CD4-positive, alpha-beta T cell treated with Interleukin-17A for 1 hour (primary cell): ENCODE data around the gene CHN2.
A peak's percentile ranks its signal among the peaks of the same experiment; 100 is the strongest.

ENCODE experiments used
- DNase-seq: peaks from one replicate; pipeline ENCODE4 v3.0.0-alpha.2; 2020

CHN2 gene

GRCh38 chr7:29370531-29371314, 176.1 kb downstream of the CHN2 start:
- no peak for DNase-seq

DNA sequence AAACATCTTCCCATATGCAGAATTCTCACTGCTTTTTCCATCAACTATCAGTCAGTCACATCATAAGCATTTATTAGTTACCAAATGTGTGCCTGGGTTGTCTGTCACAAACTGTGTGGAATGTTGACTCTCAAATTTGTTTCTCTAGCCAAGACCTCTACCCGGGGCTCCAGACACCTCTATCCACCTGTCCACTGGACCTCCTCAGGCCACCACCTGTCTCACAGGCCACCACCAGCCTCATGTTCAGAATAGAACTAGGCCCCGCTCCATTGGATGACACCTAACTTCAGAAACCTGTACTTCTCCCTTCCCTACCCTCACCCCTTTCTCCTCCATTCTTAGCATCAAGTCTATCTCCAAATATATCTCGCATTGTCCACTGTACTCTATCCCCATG, 176.9 kb downstream of the CHN2 start:
- DNase-seq: no peak

GRCh38 chr7:29372351-29373090, 177.9 kb downstream of the CHN2 start:
- DNase-seq: no peak

- no peak for DNase-seq
Measured at GRCh38 chr7:29375641-29376562, 181.3 kb downstream of the CHN2 start.

DNA sequence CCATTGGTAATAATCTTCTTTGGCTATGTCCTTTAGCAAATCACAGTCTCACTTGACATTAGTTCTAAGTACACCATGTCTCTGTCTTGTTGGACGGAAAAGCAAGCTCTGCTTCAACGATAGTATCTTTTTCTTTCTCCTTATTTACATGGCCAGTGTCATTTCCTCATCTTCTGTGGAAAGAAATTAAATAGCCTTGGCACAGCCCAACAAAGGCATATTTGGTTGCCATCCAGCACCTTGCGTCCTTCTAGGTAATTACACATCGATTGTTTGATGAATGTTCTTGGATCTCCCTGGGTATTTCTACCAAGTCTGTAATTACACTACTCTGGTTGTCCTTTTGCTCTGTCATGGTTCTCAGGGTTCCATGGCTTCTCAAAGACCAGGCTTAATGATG, 183.1 kb downstream of the CHN2 start:
- DNase-seq: no peak

DNA sequence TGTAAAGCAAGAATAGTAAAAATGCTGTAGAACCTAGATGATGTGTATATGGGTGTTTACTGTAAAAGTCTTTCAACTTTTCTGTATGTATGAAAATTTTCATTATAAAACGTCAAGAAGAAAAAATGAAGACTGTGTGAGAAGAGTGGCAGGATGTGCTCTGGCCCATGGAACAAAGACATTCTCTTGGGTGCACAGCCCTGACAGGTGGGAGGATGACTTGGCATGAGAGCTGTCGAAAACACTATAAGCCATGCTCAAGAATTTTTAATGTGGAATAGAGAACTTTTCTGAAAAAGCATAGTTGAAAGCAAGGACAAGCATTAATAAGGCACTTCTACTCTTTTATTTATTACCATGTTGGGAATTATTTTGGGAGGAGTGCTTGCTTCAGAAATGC, 185.0 kb downstream of the CHN2 start:
- no peak for DNase-seq

DNA sequence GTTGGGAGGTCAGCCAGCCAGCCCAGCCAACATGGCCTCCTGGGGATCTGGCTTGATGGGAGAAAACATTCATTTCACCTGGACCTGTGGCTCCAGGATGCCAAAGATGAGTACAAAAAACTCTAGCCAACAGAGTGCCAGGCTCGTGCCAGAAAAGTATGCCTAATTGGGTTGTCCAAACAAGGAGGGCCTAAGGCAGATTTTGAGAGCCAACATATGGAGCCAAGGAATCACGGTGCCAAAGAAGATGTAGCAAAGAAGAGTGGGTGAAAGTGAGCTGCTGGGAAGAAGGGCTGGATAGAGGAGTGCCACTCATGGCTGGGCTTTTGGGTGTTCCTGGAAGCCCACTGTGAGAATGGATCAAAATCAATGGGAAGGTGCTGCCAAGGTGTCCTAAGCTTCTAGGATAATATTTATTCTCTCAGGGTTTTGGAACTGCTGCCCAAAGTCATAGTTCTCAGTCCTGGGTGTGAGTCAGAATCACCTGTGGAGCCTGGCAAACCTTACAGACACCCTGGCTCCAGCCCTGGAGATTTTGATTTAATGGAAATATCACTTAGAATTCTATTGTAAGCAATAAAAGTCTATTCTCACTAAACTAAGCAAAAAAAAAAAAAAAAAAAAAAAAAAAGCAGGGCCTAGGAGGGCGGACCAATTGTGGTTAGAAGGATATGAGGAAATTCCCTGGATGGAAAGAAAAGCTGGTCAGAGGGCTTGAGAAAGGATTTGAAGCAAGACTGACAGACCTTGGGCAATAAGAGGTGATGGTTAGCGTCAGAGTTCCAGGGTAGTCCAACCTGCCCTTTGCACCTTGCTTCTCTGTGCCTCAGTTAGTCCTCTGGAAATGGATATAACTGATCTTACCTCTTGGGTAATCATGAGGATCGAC, 186.9 kb downstream of the CHN2 start:
- DNase-seq: no peak

DNA sequence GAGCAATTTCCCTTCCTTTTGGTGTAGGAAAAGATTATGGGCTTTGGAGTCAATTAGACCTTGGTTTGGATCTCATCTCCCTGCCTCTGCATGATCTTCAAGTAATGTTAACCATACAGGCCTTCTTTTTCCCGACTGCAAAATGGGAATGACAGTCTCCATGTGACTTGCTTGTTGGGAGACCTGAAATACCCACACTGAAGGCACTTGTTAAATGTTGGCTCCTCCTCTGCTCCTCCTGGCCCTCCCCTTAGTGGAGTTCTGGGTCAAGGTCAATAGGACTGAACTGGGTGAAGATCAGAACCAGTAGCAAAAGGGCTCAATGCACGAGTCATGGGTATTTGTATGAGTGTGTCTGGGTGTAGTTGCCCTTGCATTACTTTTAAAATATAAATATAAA, 189.7 kb downstream of the CHN2 start:
- no peak for DNase-seq

DNA sequence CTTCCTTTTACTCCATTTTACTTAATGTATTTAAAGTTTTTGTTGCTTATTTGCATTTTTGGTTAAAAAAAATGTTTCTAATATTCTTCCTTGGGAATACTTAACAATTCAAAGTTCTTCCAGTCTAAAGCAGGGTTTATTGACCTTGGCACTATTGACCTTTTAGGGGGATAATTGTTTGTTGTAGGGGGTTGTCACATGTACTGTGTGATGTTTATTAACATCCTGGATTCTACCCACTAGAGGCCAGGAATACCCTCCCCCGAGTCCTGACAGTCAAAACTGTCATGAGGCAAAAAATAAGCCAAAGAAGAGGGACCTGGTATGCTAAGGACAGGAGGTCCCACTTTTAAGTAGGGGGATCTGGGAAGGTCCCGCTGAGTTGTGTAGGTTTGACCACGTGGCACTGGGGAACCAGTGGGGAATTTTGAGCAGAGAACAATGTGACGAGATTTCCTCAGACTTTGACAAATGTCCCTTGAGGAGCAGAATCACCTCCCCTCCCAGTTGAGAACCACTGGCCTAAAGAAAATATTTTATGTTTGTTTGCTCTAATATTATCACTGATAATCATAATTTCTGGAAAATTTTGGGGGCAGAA, 190.7 kb downstream of the CHN2 start:
- no peak for DNase-seq

DNA sequence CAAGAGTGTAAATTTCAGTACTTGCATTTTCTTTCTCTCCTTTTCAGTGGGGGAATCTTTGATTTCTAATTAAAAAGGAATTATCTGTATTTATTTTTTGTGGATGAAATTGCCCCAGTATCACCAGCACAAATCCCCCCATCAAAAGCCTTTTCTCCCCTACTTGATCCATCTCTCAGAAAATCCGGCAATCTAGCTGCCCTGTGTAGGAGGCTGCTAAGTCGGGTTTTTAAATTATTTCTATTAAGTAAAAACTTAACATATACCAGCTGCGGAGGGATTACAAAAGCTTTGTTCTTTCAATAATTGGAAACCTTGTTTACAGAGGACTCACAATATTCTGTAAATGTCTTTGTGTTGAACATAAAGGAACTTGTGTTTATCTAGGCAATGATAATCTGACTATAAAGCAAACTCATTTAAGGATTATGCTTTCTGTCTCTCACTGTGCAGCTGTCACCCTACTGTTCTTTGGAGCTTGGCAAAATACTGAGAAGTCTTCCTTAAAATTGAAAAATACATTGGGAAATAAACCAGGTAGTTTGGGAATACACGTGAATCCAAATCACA, 191.7 kb downstream of the CHN2 start:
- DNase-seq: no peak

GRCh38 chr7:29391262-29391661, 196.7 kb downstream of the CHN2 start:
- DNase-seq: no peak

- no peak for DNase-seq
Measured at GRCh38 chr7:29394321-29394720, 199.7 kb downstream of the CHN2 start.

DNA sequence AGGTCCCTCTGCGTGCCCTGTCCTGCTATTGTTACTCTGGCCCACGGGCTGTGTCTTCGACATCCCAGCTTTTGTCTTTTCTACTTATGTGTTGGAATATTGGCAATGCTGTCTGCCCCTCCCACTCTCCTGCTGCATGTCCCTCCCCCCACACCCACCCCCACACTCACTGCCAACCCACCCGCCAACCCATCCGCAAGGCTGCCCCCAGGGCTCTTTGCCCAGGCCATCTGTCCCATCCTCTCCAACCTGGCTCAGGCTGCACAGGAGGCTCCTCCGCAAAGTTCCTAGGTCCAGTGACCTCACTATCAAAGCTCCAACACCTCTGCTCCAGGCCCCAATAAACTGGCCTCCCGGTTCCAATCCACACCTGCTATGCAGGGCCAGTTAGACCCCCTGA, 202.0 kb downstream of the CHN2 start:
- no peak for DNase-seq

DNA sequence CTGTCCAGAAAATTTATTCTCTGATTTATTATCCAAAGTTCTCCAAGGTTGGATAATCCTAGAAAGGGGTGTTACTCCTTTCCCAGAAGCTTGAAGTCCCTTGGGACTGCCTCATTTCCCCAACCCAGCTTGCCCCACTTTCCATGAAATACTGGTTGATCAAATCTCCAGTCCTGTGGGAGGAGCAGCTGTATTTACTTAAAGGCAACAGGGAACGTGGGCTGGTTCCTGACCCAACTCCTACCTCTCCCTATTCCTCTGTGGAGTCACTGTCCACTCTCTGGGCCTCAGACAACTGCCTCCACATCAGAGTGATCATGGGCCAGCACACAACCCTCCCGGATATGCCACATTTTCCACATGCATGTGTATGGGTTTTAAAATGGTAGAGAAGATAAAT, 202.8 kb downstream of the CHN2 start:
- DNase-seq: no peak

DNA sequence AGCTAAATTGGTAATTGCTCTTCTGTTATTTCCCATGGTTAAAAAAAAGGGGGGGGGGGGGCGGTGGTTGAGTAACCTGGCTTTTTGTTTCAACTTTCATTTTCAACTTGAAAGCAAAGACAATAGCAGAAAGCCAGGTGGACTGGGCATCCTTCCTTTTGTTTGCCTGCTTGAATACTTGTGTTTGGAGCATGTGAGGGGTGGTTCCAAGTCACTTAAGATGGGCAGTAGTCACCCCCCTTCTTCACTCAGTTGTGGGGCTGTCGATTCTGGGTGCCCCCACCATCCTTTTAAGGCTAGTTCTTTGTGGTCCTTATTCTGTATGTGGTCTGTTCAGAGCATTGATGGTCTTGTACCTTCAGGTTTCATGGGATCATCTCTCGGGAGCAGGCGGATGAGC, 203.4 kb downstream of the CHN2 start:
- DNase-seq: no peak

DNA sequence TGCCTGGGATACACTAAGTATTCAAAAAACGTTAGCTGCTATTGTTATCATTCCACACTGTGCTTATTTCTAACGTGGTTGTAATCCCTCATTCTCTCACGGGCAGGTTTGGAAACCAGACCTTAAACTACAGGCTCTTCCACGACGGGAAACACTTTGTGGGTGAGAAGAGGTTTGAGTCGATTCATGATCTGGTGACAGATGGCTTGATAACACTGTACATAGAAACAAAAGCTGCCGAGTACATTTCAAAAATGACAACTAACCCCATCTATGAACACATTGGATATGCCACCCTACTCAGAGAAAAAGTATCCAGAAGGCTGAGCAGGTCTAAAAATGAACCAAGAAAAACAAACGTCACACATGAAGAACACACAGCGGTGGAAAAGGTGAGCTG, 205.9 kb downstream of the CHN2 start:
- DNase-seq: no peak

GRCh38 chr7:29401769-29402168, 207.2 kb downstream of the CHN2 start:
- no peak for DNase-seq

GRCh38 chr7:29405891-29406290, 211.3 kb downstream of the CHN2 start:
- no peak for DNase-seq

GRCh38 chr7:29406366-29406765, 211.8 kb downstream of the CHN2 start:
- DNase-seq: no peak

- peak; percentile 76 for DNase-seq
Measured at GRCh38 chr7:29408841-29409243, 214.3 kb downstream of the CHN2 start.

DNA sequence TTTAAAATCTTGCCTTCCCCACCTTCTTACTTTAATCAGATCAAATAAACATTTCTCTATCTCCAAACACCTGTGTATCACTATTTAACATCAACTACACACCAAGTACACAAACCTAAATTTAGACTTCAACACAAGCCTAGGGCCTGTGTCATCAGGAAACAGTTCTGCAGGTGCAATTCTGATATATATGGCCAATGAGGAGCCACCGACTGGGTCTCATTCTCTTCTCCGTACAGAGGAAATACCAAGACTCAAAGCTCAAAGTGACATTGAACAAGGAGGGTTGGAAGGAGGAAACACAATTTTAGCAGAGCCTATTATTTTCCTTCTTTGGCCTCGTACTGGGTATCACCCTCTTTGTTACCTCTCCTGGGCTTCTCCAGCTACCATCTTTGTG, 216.4 kb downstream of the CHN2 start:
- DNase-seq: no peak

GRCh38 chr7:29412912-29413311, 218.3 kb downstream of the CHN2 start:
- DNase-seq: no peak
